ENCODE results near the gene CD99. TPM values are rescaled to one million over a fixed set of nuclear protein-coding genes. Genes with fewer than 3 reads are reported as not detected.
"Not testable (repeated sequence)": the region's sequence is repeated elsewhere in the genome, so short reads cannot be mapped to it uniquely, and the experiment has no call there.

CD99 gene
- total RNA-seq, 1 donor from 2014 or later, result 57.9 TPM

DNA sequence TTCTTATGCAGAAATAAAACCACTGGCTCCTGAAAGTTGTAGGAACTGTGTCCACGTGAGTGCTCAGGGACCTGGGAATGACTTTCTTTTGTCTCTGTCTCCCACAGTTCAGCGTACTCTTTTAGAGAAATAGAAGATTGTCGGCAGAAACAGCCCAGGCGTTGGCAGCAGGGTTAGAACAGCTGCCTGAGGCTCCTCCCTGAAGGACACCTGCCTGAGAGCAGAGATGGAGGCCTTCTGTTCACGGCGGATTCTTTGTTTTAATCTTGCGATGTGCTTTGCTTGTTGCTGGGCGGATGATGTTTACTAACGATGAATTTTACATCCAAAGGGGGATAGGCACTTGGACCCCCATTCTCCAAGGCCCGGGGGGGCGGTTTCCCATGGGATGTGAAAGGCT is 49.6 kb downstream of the CD99 start:
- TF ChIP-seq CTCF (IDR thresholded peaks at IDR 0.05; ENCODE audit: insufficient read depth, low read length, severe bottlenecking), result no peak
- no peak overlapping the region for H3K4me3 ChIP-seq (ENCODE audit: low read depth, low read length)
- no peaks in the 10 kb centered on the region for H3K27me3 ChIP-seq (ENCODE audit: control insufficient read depth, insufficient read depth, low read length)
- DNase-seq (ENCODE audit: low read depth) (no peak), FAIRE-seq (no peak)
- peaks cover 5% of the 10 kb centered on the region for H3K36me3 ChIP-seq (ENCODE audit: control insufficient read depth, insufficient read depth, low read length)

- TF ChIP-seq CTCF (IDR thresholded peaks at IDR 0.05; ENCODE audit: insufficient read depth, low read length, severe bottlenecking), result no peak
- no peak overlapping the region for H3K4me3 ChIP-seq (ENCODE audit: low read depth, low read length)
- H3K27me3 ChIP-seq (ENCODE audit: control insufficient read depth, insufficient read depth, low read length), result no peaks in the 10 kb centered on the region
- FAIRE-seq (no peak), DNase-seq (ENCODE audit: low read depth) (no peak)
- H3K36me3 ChIP-seq (ENCODE audit: control insufficient read depth, insufficient read depth, low read length), result peaks cover 5% of the 10 kb centered on the region
These were observed 50.3 kb downstream of the CD99 start for GRCh38 chrX:2741386-2741785.

- H3K4me3 ChIP-seq (ENCODE audit: low read depth, low read length); DNase-seq (ENCODE audit: low read depth); H3K27me3 ChIP-seq (ENCODE audit: control insufficient read depth, insufficient read depth, low read length); FAIRE-seq; H3K36me3 ChIP-seq (ENCODE audit: control insufficient read depth, insufficient read depth, low read length): not testable (repeated sequence)
These were observed 55.2 kb downstream of the CD99 start for GRCh38 chrX:2746250-2746649.

- no peak overlapping the region for H3K4me3 ChIP-seq (ENCODE audit: low read depth, low read length)
- no peak for TF ChIP-seq CTCF (IDR thresholded peaks at IDR 0.05; ENCODE audit: insufficient read depth, low read length, severe bottlenecking)
- FAIRE-seq, result no peak
- peak; percentile 46 for DNase-seq (ENCODE audit: low read depth)
- H3K27me3 ChIP-seq (ENCODE audit: control insufficient read depth, insufficient read depth, low read length), result no peaks in the 10 kb centered on the region
- H3K36me3 ChIP-seq (ENCODE audit: control insufficient read depth, insufficient read depth, low read length), result no peaks in the 10 kb centered on the region
These were observed 57.2 kb downstream of the CD99 start for GRCh38 chrX:2748171-2748814.

DNA sequence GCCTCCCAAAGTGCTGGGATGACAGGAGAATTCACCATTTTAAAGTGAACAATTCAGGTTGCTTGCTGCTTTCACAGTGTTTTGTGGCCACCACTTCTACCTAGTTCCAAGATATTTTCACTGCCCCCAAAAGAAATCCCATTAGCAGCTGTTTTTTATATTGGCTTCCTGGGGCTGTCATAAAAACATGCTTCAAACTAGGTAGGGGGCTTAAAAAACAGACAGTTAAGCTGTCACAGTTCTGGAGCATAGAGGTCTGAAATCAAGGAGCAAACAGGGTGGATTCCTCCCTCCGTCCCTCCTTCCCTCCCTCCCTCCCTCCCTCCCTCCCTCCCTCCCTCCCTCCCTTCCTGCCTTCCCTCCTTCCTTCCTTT is 57.7 kb downstream of the CD99 start:
- DNase-seq (ENCODE audit: low read depth) (no peak), FAIRE-seq (no peak)
- Histone ChIP-seq H3K4me3 (ENCODE audit: low read depth, low read length) (no peak overlapping the region), H3K27me3 (ENCODE audit: control insufficient read depth, insufficient read depth, low read length) (no peaks in the 10 kb centered on the region), H3K36me3 (ENCODE audit: control insufficient read depth, insufficient read depth, low read length) (no peaks in the 10 kb centered on the region)
- TF ChIP-seq CTCF (IDR thresholded peaks at IDR 0.05; ENCODE audit: insufficient read depth, low read length, severe bottlenecking), result no peak

GRCh38 chrX:2751291-2751690 is 60.2 kb downstream of the CD99 start:
- FAIRE-seq (no peak), DNase-seq (ENCODE audit: low read depth) (no peak)
- no peaks in the 10 kb centered on the region for H3K27me3 ChIP-seq (ENCODE audit: control insufficient read depth, insufficient read depth, low read length)
- no peaks in the 10 kb centered on the region for H3K36me3 ChIP-seq (ENCODE audit: control insufficient read depth, insufficient read depth, low read length)
- no peak overlapping the region for H3K4me3 ChIP-seq (ENCODE audit: low read depth, low read length)
- no peak for TF ChIP-seq CTCF (IDR thresholded peaks at IDR 0.05; ENCODE audit: insufficient read depth, low read length, severe bottlenecking)

GRCh38 chrX:2751874-2752300 is 60.8 kb downstream of the CD99 start, which contains the start of gene XG:
XG (plus strand) TSS chrX:2752040; CDS start chrX:2752275, 235 bp downstream.
- not testable (repeated sequence) for H3K36me3 ChIP-seq (ENCODE audit: control insufficient read depth, insufficient read depth, low read length); H3K27me3 ChIP-seq (ENCODE audit: control insufficient read depth, insufficient read depth, low read length)
- FAIRE-seq (peak; percentile 68), DNase-seq (ENCODE audit: low read depth) (peak; percentile 41)
- peak within 1 kb of the TSS; percentile 4 for H3K4me3 ChIP-seq (ENCODE audit: low read depth, low read length)

- not testable (repeated sequence) for FAIRE-seq; H3K4me3 ChIP-seq (ENCODE audit: low read depth, low read length); H3K27me3 ChIP-seq (ENCODE audit: control insufficient read depth, insufficient read depth, low read length); H3K36me3 ChIP-seq (ENCODE audit: control insufficient read depth, insufficient read depth, low read length)
- peak; percentile 24 for DNase-seq (ENCODE audit: low read depth)
These were observed 61.3 kb downstream of the CD99 start for GRCh38 chrX:2752441-2752840.

- H3K4me3 ChIP-seq (ENCODE audit: low read depth, low read length); H3K36me3 ChIP-seq (ENCODE audit: control insufficient read depth, insufficient read depth, low read length); H3K27me3 ChIP-seq (ENCODE audit: control insufficient read depth, insufficient read depth, low read length); DNase-seq (ENCODE audit: low read depth): not testable (repeated sequence)
- FAIRE-seq, result peak; percentile 100
These were observed 64.1 kb downstream of the CD99 start for GRCh38 chrX:2755163-2755715.

Data from bronchial epithelial cell (primary cell).